Dedifferentiated amniotic fluid mesenchymal stem cell (primary cell): ENCODE results near the gene SLC6A18.

Experiments used
- DNase-seq: peaks from one replicate; pipeline ENCODE4 v3.0.0-alpha.2; 2016; ENCODE audit errors: extremely low spot score

Gene SLC6A18

GRCh38 chr5:1231354-1231905, 6.2 kb downstream of the SLC6A18 start:
- no peak for DNase-seq

- DNase-seq: no peak
Measured at GRCh38 chr5:1232780-1233179, 7.6 kb downstream of the SLC6A18 start.

- DNase-seq: no peak
Measured at GRCh38 chr5:1235379-1235778, 10.2 kb downstream of the SLC6A18 start.

GRCh38 chr5:1235838-1236237, 10.7 kb downstream of the SLC6A18 start:
- DNase-seq: no peak

- no peak for DNase-seq
Measured at GRCh38 chr5:1239505-1240251, 14.5 kb downstream of the SLC6A18 start.

GRCh38 chr5:1240496-1241260, 15.5 kb downstream of the SLC6A18 start:
- DNase-seq: no peak

- DNase-seq: no peak
Measured at GRCh38 chr5:1241509-1242080, 16.4 kb downstream of the SLC6A18 start.

- no peak for DNase-seq
Measured at GRCh38 chr5:1242733-1243486, 17.7 kb downstream of the SLC6A18 start.

- no peak for DNase-seq
Measured at GRCh38 chr5:1243487-1244130, 18.4 kb downstream of the SLC6A18 start.

- no peak for DNase-seq
Measured at GRCh38 chr5:1244255-1244654, 19.1 kb downstream of the SLC6A18 start.

GRCh38 chr5:1244976-1245375, 19.8 kb downstream of the SLC6A18 start:
- DNase-seq: no peak

GRCh38 chr5:1245905-1246576, 20.9 kb downstream of the SLC6A18 start:
- DNase-seq: no peak

GRCh38 chr5:1246711-1247431, 21.7 kb downstream of the SLC6A18 start:
- no peak for DNase-seq

- no peak for DNase-seq
Measured at GRCh38 chr5:1247811-1248210, 22.6 kb downstream of the SLC6A18 start.

GRCh38 chr5:1249366-1250280, 24.4 kb downstream of the SLC6A18 start:
- DNase-seq: no peak

GRCh38 chr5:1251678-1252580, 26.7 kb downstream of the SLC6A18 start:
- DNase-seq: no peak

GRCh38 chr5:1252681-1253080, 27.5 kb downstream of the SLC6A18 start:
- no peak for DNase-seq
